GM12865 (cell line): ENCODE results near the gene ARF4.

Experiments used
- DNase-seq: peaks from one replicate; pipeline ENCODE4 v3.0.0; 2010; ENCODE audit warnings: low read depth
- H3K4me3 ChIP-seq: 2 replicates; pipeline ENCODE4 v1.5.1; 2011; ENCODE audit warnings: mild to moderate bottlenecking, low read depth, low read length, control low read depth
- TF ChIP-seq, protein P1 (sequence below): IDR thresholded peaks from 2 replicates; pipeline ENCODE4 v1.5.1; 2011; ENCODE audit warnings: low read length, control low read depth, low read depth, inconsistent platforms; ENCODE audit not compliant: insufficient read depth; ENCODE audit errors: missing control alignments

ARF4 gene

GRCh38 chr3:57569859-57570450 lies 27.2 kb downstream of the ARF4 start:
- TF ChIP-seq, protein P1, sequence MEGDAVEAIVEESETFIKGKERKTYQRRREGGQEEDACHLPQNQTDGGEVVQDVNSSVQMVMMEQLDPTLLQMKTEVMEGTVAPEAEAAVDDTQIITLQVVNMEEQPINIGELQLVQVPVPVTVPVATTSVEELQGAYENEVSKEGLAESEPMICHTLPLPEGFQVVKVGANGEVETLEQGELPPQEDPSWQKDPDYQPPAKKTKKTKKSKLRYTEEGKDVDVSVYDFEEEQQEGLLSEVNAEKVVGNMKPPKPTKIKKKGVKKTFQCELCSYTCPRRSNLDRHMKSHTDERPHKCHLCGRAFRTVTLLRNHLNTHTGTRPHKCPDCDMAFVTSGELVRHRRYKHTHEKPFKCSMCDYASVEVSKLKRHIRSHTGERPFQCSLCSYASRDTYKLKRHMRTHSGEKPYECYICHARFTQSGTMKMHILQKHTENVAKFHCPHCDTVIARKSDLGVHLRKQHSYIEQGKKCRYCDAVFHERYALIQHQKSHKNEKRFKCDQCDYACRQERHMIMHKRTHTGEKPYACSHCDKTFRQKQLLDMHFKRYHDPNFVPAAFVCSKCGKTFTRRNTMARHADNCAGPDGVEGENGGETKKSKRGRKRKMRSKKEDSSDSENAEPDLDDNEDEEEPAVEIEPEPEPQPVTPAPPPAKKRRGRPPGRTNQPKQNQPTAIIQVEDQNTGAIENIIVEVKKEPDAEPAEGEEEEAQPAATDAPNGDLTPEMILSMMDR = no peak
- DNase-seq = no peak
- no peak overlapping the region for H3K4me3 ChIP-seq

DNA sequence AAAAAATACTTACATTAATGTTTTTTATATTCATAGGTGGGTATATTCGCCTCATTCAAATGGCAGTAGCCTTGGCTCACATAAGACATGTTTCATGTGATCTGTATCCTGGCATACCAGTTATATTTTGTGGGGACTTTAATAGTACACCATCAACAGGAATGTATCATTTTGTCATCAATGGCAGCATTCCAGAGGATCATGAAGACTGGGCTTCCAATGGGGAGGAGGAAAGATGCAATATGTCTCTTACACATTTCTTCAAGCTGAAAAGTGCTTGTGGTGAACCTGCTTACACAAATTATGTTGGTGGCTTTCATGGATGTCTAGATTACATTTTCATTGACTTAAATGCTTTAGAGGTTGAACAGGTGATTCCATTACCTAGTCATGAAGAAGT lies 37.6 kb downstream of the ARF4 start:
- no peak overlapping the region for H3K4me3 ChIP-seq
- TF ChIP-seq, protein P1 = no peak
- DNase-seq = no peak

- peak overlapping the region; percentile 72 for H3K4me3 ChIP-seq
- DNase-seq = peak; percentile 72
- TF ChIP-seq, protein P1 = no peak
Measured at GRCh38 chr3:57557085-57557537, 40.0 kb downstream of the ARF4 start.

GRCh38 chr3:57556459-57557084 lies 40.6 kb downstream of the ARF4 start:
- TF ChIP-seq, protein P1 = no peak

GRCh38 chr3:57555738-57556458 lies 41.2 kb downstream of the ARF4 start, which contains the start of gene PDE12:
TSS of gene PDE12 (plus strand) at chr3:57556274. CDS start at chr3:57556380, 106 bp downstream.
- TF ChIP-seq, protein P1 = no peak
- peak within 1 kb of the TSS; percentile 72 for H3K4me3 ChIP-seq
- peak; percentile 96 for DNase-seq

More at GRCh38 chr3:57556459-57557084, 40.6 kb downstream of the ARF4 start:
- H3K4me3 ChIP-seq = peak overlapping the region; percentile 72
- no peak for DNase-seq

- H3K4me3 ChIP-seq = peak overlapping the region; percentile 72
- peak; percentile 24 for DNase-seq
- TF ChIP-seq, protein P1 = no peak
Measured at GRCh38 chr3:57555306-57555705, 41.8 kb downstream of the ARF4 start.
